HG03103 (cell line): ENCODE data around the gene TMC1.

ENCODE experiments used
- ATAC-seq: cut with Tn5 transposase; IDR thresholded peaks from one replicate; pipeline ENCODE4 v1.9.1; 2021; ENCODE audit warnings: low read depth; ENCODE audit not compliant: unreplicated experiment

The TMC1 gene

GRCh38 chr9:72600671-72601070, 79.3 kb downstream of the TMC1 start:
- no peak for ATAC-seq

- no peak for ATAC-seq
Measured at GRCh38 chr9:72601615-72602014, 80.2 kb downstream of the TMC1 start.

GRCh38 chr9:72612449-72612848, 91.0 kb downstream of the TMC1 start:
- no peak for ATAC-seq

- no peak for ATAC-seq
Measured at GRCh38 chr9:72614067-72614466, 92.7 kb downstream of the TMC1 start.

- ATAC-seq = no peak
Measured at GRCh38 chr9:72615931-72616330, 94.5 kb downstream of the TMC1 start.

- ATAC-seq = no peak
Measured at GRCh38 chr9:72618811-72619210, 97.4 kb downstream of the TMC1 start.

GRCh38 chr9:72622186-72622585, 100.8 kb downstream of the TMC1 start:
- ATAC-seq = no peak

GRCh38 chr9:72623156-72623555, 101.7 kb downstream of the TMC1 start:
- ATAC-seq = no peak

GRCh38 chr9:72627147-72627546, 105.7 kb downstream of the TMC1 start:
- no peak for ATAC-seq

GRCh38 chr9:72627956-72628540, 106.6 kb downstream of the TMC1 start:
- no peak for ATAC-seq

- ATAC-seq = no peak
Measured at GRCh38 chr9:72633966-72634365, 112.6 kb downstream of the TMC1 start.

- ATAC-seq = peak; percentile 77
Measured at GRCh38 chr9:72635197-72635596, 113.8 kb downstream of the TMC1 start.

- no peak for ATAC-seq
Measured at GRCh38 chr9:72636621-72637020, 115.2 kb downstream of the TMC1 start.

GRCh38 chr9:72643651-72644050, 122.2 kb downstream of the TMC1 start:
- no peak for ATAC-seq

GRCh38 chr9:72646061-72646460, 124.7 kb downstream of the TMC1 start:
- no peak for ATAC-seq

GRCh38 chr9:72648324-72649126, 127.1 kb downstream of the TMC1 start:
- no peak for ATAC-seq

GRCh38 chr9:72649127-72649442, 127.7 kb downstream of the TMC1 start:
- ATAC-seq = no peak

GRCh38 chr9:72650206-72650605, 128.8 kb downstream of the TMC1 start:
- no peak for ATAC-seq

GRCh38 chr9:72656021-72656420, 134.6 kb downstream of the TMC1 start:
- no peak for ATAC-seq

- ATAC-seq = no peak
Measured at GRCh38 chr9:72657023-72657422, 135.6 kb downstream of the TMC1 start.

GRCh38 chr9:72658703-72659102, 137.3 kb downstream of the TMC1 start:
- ATAC-seq = no peak

- ATAC-seq = no peak
Measured at GRCh38 chr9:72661401-72662135, 140.2 kb downstream of the TMC1 start.
